ENCODE data around the gene FRMPD3.
"Not testable (repeated sequence)": the region's sequence is repeated elsewhere in the genome, so short reads cannot be mapped to it uniquely, and the experiment has no call there.

Gene FRMPD3

DNA sequence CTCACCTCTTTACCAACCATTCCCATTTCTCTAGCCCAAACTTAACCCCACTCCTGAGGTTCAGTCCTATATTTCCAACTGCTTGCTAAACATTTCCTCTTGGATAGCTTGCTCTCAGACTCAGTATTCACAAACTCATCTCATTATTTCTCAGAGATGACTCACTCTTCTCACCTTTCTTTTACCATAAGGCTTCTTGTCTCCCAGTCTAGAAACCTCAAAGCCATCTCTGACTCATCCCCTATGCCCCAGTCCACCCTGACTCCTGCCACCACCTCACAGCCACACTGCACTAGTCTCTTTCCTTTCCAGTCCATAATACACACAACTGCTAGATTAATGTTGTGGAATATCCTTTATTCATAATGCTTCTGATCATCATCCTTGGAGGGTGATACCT lies 4.8 kb downstream of the FRMPD3 start:
- intact Hi-C loops (cut with micrococcal nuclease) = no loop called here
- peaks cover 40% of the 10 kb centered on the region for H3K27me3 Mint-ChIP-seq
- no peaks in the 10 kb centered on the region for H3K36me3 Mint-ChIP-seq (ENCODE audit: low read depth)
- H3K27ac Mint-ChIP-seq = no peak overlapping the region
- no peaks in the 10 kb centered on the region for H3K9me3 Mint-ChIP-seq
- H3K4me1 Mint-ChIP-seq (ENCODE audit: low read depth) = peaks cover 5% of the 10 kb centered on the region
- H3K4me3 Mint-ChIP-seq = no peak overlapping the region

DNA sequence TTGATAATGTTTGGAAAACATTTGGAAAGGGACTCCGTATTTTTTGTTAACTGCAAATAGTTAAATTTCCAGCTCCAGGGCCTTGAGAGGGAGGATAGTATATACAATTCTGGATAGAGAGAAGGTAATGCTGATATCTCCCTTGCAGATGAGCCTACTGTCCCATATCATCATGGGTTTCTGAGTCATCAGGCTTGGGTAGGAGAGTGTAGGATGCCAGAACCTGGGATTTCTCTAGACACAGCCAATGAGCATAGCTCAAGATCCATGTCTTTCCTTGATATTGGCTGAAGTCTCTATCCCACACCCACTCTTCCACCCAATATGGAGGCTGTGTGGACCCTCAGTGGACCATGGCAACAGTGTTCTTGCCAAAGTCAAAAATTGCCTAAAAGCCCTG lies 7.8 kb downstream of the FRMPD3 start:
- Mint-ChIP-seq H3K27ac (no peak overlapping the region), H3K9me3 (no peaks in the 10 kb centered on the region)
- intact Hi-C loops (cut with micrococcal nuclease) = no loop called here

DNA sequence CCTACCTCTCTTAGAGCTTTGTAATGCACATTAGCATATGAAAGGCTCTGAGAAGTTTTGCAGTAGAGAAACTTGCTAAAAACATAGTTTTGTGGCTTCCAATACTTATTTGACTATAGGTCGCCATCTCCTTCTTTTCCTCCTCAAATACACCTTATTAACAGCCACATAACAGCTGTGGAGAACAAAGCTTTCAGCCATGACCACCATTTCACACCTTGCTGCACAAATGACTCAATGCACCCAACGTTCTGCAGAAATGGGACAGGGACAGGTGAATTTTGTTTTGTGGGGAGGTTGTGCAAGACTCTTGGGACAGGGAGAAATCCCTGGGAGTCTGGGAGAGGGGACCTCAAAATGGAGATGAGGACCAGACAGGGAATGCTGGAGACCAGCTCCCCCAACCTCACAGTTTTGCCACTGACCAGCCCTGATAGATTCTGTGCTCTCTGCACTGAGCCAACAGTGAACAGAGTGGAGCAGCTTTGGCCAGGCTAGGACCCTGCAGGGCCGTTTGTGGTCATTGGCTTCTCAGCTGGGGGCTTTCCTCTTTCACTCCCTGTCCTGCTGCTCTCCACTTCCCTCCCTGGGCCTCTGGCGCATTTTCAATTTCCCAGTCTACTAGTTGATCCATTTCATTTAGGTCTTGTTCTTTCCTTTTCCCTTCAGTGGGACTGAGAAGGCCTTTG lies 16.6 kb downstream of the FRMPD3 start:
- Mint-ChIP-seq H3K27ac (no peak overlapping the region), H3K4me1 (ENCODE audit: low read depth) (no peaks in the 10 kb centered on the region), H3K4me3 (no peak overlapping the region), H3K36me3 (ENCODE audit: low read depth) (no peaks in the 10 kb centered on the region), H3K9me3 (no peaks in the 10 kb centered on the region), H3K27me3 (no peaks in the 10 kb centered on the region)
- intact Hi-C loops (cut with micrococcal nuclease) = no loop called here

More for the DNA sequence above, 7.8 kb downstream of the FRMPD3 start:
- H3K4me1 Mint-ChIP-seq (ENCODE audit: low read depth) = no peaks in the 10 kb centered on the region
- no peak overlapping the region for H3K4me3 Mint-ChIP-seq
- H3K27me3 Mint-ChIP-seq = peaks cover 14% of the 10 kb centered on the region
- H3K36me3 Mint-ChIP-seq (ENCODE audit: low read depth) = no peaks in the 10 kb centered on the region

DNA sequence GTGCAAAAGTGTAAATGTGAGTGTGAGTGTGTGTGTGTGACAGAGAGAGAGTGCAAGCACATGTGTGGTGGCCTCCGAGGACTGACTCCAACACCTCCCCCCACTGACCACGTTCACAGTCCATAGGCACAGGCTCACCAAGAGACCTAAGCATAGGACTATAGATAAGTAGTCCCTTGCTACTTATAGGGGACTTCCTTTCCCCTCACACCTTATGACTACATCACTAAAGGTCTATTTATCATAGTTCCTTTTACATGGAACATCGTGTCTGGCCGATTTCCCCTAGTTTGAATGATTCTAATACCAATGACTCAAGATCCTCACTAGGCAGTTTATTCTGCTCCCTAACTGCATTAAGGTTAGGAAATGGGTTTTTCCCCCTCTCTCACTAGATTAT lies 17.8 kb downstream of the FRMPD3 start:
- H3K36me3 Mint-ChIP-seq (ENCODE audit: low read depth) = no peaks in the 10 kb centered on the region
- no peaks in the 10 kb centered on the region for H3K9me3 Mint-ChIP-seq
- H3K27me3 Mint-ChIP-seq = no peaks in the 10 kb centered on the region
- H3K4me1 Mint-ChIP-seq (ENCODE audit: low read depth) = no peaks in the 10 kb centered on the region
- no peak overlapping the region for H3K4me3 Mint-ChIP-seq
- intact Hi-C loops (cut with micrococcal nuclease) = no loop called here
- no peak overlapping the region for H3K27ac Mint-ChIP-seq

DNA sequence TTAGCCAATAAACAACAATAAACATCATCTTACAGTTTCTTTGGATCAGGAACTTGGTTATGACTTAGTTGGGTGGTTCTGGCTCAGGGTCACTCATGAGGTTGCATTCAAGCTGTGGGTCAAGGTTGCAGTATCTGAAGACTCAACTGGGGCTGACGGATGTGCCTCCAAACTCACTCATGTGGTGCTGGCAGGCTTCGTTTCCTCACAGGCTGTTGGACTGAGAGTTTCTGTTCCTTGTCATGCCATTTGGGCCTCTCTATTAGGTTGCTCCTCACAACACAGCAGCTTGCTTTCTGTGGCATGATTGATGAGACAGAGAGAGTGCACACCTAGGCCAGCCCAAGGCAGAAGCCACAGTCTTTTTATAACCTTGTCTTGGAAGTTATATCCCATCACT lies 20.7 kb downstream of the FRMPD3 start:
- Mint-ChIP-seq H3K4me1 (ENCODE audit: low read depth) (no peaks in the 10 kb centered on the region), H3K27ac (no peak overlapping the region), H3K9me3 (no peaks in the 10 kb centered on the region), H3K27me3 (peaks cover 1% of the 10 kb centered on the region), H3K36me3 (ENCODE audit: low read depth) (no peaks in the 10 kb centered on the region), H3K4me3 (no peak overlapping the region)
- intact Hi-C loops (cut with micrococcal nuclease) = no loop called here

DNA sequence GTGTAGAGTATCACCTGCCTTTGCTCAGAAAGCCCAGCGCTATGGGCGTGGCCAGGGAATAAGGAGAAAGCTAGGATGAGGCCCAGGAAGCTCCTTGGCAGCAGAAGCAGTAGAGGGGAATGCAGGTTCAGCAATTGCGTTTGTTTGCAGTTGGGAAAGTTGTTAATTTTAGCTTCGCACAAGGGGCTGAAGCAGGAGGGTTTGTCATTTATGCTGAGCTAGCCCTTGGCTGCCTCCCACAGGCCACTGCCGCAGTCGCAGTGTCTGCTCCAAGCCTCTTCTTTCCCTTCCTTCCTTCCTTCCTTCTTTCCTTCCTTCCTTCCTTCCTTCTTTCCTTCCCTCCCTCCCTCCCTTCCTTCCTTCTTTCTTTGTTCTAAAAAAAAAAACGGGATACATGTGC lies 21.5 kb downstream of the FRMPD3 start:
- Mint-ChIP-seq H3K27me3 (peaks cover 1% of the 10 kb centered on the region), H3K4me3 (no peak overlapping the region), H3K9me3 (no peaks in the 10 kb centered on the region), H3K36me3 (ENCODE audit: low read depth) (no peaks in the 10 kb centered on the region), H3K4me1 (ENCODE audit: low read depth) (no peaks in the 10 kb centered on the region), H3K27ac (no peak overlapping the region)
- intact Hi-C loops (cut with micrococcal nuclease) = no loop called here

DNA sequence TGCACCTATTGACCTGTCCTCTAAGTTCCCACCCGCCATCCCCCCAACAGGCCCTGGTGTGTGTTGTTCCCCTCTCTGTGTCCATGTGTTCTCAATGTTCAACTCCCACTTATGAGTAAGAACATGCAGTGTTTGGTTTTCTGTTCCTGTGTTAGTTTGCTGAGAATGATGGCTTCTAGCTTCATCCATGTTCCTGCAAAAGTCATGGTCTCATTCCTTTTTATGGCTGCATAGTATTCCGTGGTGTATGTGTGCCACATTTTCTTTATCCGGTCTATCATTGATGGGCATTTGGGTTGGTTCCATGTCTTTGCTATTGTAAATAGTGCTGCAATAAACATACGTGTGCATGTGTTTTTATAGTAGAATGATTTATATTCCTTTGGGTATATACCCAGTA lies 22.0 kb downstream of the FRMPD3 start:
- H3K27ac Mint-ChIP-seq; H3K27me3 Mint-ChIP-seq; H3K4me3 Mint-ChIP-seq; intact Hi-C loops (cut with micrococcal nuclease); H3K4me1 Mint-ChIP-seq (ENCODE audit: low read depth); H3K9me3 Mint-ChIP-seq; H3K36me3 Mint-ChIP-seq (ENCODE audit: low read depth): not testable (repeated sequence)

DNA sequence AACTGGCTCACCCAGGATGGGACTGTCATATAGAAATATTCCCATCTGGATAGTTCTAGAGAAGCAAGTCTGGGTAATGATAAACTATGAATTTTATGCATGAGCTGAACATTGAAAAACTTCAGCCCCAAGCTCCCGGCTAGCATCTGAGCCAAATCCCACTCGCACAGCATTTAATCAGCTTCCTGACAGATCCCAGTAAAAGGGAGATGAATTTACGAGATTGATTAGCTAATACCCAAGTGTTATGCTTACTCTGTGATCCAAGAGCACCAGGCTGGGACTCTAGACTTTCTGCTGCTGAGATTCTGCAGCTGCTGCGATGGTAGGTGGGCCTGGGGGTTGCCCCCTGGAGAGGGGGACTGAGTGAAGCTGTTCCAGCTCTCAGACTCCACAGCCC lies 28.0 kb downstream of the FRMPD3 start:
- no peaks in the 10 kb centered on the region for H3K9me3 Mint-ChIP-seq
- no peak overlapping the region for H3K27ac Mint-ChIP-seq
- H3K27me3 Mint-ChIP-seq = peaks cover 3% of the 10 kb centered on the region
- H3K4me1 Mint-ChIP-seq (ENCODE audit: low read depth) = no peaks in the 10 kb centered on the region
- intact Hi-C loops (cut with micrococcal nuclease) = no loop called here
- H3K36me3 Mint-ChIP-seq (ENCODE audit: low read depth) = no peaks in the 10 kb centered on the region
- H3K4me3 Mint-ChIP-seq = no peak overlapping the region

DNA sequence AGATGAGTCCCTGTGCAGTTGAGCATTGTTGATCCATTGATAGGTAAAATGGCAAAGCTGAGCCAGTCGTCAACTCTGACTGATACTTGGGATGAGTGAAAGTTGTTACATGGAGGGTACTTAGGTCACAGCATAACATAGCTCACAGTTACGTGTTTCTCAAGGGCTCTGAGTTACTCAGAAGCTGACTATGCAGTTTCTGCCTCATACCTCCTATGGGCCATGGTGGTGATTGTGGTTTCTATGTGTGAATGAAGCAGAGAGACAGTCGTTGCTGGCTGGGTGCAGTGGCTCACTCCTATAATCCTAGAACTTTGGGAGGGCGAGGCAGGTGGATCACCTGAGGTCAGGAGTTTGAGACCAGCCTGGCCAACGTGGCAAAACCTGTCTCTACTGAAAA lies 30.8 kb downstream of the FRMPD3 start:
- no peaks in the 10 kb centered on the region for H3K4me1 Mint-ChIP-seq (ENCODE audit: low read depth)
- no peak overlapping the region for H3K4me3 Mint-ChIP-seq
- no peak overlapping the region for H3K27ac Mint-ChIP-seq
- intact Hi-C loops (cut with micrococcal nuclease) = no loop called here
- H3K27me3 Mint-ChIP-seq = peaks cover 2% of the 10 kb centered on the region
- H3K9me3 Mint-ChIP-seq = no peaks in the 10 kb centered on the region
- no peaks in the 10 kb centered on the region for H3K36me3 Mint-ChIP-seq (ENCODE audit: low read depth)

DNA sequence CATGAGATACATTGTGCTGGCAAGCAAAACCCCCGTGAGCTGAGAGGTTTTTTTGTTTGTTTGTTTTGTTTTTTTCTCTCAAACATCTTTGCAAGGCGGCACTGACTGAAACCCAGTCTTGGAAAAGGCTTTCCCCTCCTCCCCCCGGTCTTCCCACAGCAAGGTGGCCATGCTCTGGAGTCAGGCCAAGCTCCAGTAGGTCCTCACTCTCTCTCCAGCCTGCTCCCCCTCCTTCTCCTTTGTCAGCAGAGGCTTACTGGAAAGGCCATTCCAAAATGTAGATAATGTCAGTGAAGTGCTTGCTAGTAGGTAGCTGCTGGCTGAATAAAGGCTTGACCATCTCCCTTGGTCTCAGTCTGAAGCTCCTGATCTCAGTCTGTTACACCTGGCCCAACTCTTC lies 32.6 kb downstream of the FRMPD3 start:
- no peak overlapping the region for H3K4me3 Mint-ChIP-seq
- no peak overlapping the region for H3K27ac Mint-ChIP-seq
- H3K9me3 Mint-ChIP-seq = no peaks in the 10 kb centered on the region
- H3K36me3 Mint-ChIP-seq (ENCODE audit: low read depth) = no peaks in the 10 kb centered on the region
- intact Hi-C loops (cut with micrococcal nuclease) = no loop called here
- H3K27me3 Mint-ChIP-seq = peaks cover 2% of the 10 kb centered on the region
- no peaks in the 10 kb centered on the region for H3K4me1 Mint-ChIP-seq (ENCODE audit: low read depth)

DNA sequence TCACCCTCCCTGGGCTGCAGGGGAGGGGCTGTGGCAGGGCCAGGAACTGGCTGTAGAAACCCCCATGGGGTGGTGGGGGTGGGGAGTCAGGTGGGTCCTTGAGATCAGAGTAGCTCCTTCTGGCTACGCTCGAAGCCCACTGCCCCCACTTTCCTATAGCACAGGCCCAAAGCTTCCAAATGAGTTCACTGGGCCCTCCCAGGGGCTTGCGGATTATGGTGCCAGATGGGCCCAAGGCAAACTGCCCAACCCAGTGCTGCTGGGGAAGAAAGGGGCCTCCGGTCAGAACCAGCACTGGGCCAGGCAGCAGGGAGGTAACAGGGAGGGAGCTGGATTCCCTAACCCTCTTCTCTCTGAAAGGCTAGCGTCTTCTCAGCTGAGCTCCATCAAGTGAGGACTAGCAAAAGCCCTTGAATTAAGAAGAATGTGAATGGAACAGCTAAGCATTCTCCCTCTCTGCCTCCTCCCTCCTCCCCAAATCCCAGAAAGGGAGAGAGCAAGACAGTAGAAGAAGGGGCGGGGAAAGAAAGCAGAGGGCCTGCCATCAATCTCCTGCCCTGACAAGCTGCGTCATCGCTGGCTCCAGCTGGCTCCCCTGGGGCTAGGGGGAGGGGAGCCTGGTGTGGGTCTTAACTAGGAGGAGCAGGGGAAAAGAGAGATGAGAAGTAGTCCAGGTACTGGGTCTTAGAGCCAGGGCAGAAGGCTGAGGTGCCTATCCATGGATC lies 34.7 kb downstream of the FRMPD3 start:
- Mint-ChIP-seq H3K36me3 (ENCODE audit: low read depth) (no peaks in the 10 kb centered on the region), H3K4me1 (ENCODE audit: low read depth) (no peaks in the 10 kb centered on the region), H3K4me3 (no peak overlapping the region), H3K27ac (no peak overlapping the region), H3K27me3 (peaks cover 2% of the 10 kb centered on the region), H3K9me3 (no peaks in the 10 kb centered on the region)
- intact Hi-C loops (cut with micrococcal nuclease) = no loop called here

DNA sequence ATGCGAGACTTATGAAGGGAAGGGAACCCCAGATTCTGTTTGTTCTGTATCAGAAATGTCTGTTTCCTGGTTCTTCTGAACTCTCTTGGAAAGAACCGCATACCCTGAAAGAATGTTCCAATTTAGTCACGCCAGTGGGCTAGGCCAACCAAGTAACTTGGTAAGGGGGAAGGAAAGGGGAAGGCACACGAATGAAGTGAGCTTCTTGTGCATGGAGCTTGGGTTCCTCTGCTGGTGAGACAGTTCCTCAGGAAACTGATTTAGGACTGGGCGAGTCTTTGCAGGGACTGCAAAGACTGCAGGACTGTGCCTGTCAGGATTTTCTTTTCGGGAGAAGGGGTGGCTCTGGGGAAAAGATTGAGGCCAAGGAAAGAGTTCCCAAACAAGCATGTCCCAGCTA lies 35.6 kb downstream of the FRMPD3 start:
- Mint-ChIP-seq H3K27ac (no peak overlapping the region), H3K4me3 (no peak overlapping the region), H3K4me1 (ENCODE audit: low read depth) (no peaks in the 10 kb centered on the region), H3K9me3 (no peaks in the 10 kb centered on the region), H3K27me3 (peaks cover 2% of the 10 kb centered on the region), H3K36me3 (ENCODE audit: low read depth) (no peaks in the 10 kb centered on the region)
- intact Hi-C loops (cut with micrococcal nuclease) = no loop called here

DNA sequence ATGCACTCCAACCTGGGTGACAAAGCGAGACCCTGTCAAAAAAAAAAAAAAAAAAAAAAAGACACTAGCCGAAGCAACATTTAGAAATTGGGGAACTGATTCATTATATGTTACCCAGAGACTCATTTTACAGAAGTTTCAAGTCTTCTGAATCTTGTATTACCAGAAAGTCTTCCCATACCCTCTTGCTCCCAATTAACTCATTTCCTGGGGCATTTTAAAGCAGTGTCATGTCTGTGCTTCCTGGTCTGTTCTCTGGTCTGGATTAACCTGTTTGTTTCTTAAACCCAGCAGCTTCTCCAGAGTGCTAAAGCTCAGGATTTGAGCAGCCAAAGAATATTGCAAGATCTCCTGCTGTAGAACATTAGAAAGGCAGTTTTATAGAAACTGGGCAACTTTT lies 43.7 kb downstream of the FRMPD3 start:
- H3K4me1 Mint-ChIP-seq (ENCODE audit: low read depth) = no peaks in the 10 kb centered on the region
- intact Hi-C loops (cut with micrococcal nuclease) = no loop called here
- H3K9me3 Mint-ChIP-seq = no peaks in the 10 kb centered on the region
- no peak overlapping the region for H3K4me3 Mint-ChIP-seq
- peaks cover 3% of the 10 kb centered on the region for H3K27me3 Mint-ChIP-seq
- no peak overlapping the region for H3K27ac Mint-ChIP-seq
- no peaks in the 10 kb centered on the region for H3K36me3 Mint-ChIP-seq (ENCODE audit: low read depth)

DNA sequence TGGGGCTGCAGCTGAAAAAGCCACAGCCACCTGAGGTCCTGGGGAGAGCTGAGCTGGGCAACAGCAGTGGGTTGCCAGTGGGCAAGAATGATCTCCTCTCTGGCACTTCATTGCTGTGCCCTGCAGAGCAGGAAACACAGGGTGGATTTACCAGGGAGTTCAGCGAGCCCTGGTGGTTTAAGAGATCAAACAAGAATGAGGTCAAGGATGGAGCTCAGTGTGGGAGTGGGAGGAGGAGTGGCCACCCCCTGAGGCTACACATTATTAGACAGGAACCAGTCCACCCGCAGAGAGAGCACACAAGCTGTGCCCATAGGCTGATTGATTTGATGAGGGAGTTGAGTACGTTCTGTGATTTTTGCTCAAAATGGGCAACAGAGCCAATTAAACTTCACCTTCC lies 47.3 kb downstream of the FRMPD3 start:
- H3K9me3 Mint-ChIP-seq = no peaks in the 10 kb centered on the region

More for the DNA sequence above, 47.3 kb downstream of the FRMPD3 start:
- Mint-ChIP-seq H3K4me1 (ENCODE audit: low read depth) (no peaks in the 10 kb centered on the region), H3K36me3 (ENCODE audit: low read depth) (no peaks in the 10 kb centered on the region), H3K4me3 (no peak overlapping the region), H3K27ac (no peak overlapping the region), H3K27me3 (peaks cover 3% of the 10 kb centered on the region)
- intact Hi-C loops (cut with micrococcal nuclease) = no loop called here

Measured in dendritic cell treated with granulocyte-macrophage colony-stimulating factor and Interleukin-4, amounts not matched to agents 40 ng/mL and 50 ng/mL, for 4 days (primary cell).